Nucleus accumbens (tissue), 56 donors: ENCODE data around the gene ZNF462.

Experiments
- DNase-seq, 56 donors: peaks; one replicate each; lab custom pipeline; 2025; lab: John Stamatoyannopoulos, UW

The ZNF462 gene

DNA sequence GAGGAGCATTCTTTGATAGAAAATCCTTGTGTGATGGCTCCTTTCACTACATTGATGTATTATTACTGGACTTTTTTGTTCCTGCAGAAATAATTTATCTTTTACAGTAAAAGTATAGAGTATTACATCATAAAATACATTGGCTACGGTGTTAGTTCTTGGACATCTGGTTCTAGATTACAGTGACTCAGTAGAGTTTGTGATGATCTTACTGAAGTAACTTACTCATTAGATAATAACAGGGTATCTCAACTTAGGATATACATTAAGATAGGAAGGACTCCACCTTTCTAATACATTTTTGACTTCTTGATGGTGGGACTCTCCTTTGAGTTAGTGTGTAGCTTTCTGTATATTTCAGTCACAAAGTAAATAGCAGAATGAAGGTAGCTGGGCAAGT lies 59.1 kb downstream of the ZNF462 start:
- DNase-seq, result no peak

DNA sequence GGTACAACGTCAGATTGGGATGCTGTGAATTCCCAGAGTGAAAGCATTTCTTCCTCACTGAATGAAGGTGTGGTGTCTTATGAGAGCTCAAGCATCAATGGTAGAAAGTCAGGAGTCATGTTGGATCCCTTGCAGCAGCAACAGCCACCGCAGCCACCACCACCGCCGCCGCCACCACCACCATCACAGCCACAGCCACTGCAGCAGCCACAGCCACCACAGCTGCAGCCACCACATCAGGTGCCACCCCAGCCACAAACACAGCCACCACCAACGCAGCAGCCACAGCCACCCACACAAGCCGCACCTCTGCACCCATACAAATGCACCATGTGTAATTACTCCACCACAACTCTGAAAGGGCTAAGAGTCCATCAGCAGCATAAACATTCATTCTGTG lies 62.4 kb downstream of the ZNF462 start:
- no peak for DNase-seq

DNA sequence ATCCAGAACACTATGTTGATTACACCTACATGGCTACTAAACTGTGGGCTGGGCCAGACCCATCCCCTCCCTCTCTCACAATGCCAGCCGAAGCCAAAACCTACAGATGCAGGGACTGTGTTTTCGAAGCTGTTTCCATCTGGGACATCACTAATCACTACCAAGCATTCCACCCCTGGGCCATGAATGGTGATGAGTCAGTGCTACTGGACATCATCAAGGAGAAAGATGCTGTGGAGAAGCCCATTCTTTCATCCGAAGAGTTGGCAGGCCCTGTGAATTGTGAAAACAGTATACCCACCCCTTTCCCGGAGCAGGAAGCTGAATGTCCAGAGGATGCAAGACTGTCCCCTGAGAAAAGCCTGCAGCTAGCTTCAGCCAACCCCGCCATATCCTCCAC lies 65.0 kb downstream of the ZNF462 start:
- peak in 1 of 56 donors; percentile 19 for DNase-seq

DNA sequence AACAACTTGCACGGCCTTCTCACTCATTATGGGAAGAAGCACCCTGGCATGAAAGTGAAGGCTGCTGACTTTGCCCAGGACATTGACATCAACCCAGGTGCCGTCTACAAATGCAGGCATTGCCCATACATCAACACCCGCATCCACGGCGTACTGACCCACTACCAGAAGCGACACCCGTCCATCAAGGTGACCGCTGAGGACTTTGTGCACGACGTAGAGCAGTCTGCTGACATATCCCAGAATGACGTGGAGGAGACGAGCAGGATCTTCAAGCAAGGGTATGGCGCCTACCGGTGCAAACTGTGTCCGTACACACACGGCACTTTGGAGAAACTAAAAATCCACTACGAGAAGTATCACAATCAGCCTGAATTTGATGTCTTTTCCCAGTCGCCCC lies 65.4 kb downstream of the ZNF462 start:
- no peak for DNase-seq

DNA sequence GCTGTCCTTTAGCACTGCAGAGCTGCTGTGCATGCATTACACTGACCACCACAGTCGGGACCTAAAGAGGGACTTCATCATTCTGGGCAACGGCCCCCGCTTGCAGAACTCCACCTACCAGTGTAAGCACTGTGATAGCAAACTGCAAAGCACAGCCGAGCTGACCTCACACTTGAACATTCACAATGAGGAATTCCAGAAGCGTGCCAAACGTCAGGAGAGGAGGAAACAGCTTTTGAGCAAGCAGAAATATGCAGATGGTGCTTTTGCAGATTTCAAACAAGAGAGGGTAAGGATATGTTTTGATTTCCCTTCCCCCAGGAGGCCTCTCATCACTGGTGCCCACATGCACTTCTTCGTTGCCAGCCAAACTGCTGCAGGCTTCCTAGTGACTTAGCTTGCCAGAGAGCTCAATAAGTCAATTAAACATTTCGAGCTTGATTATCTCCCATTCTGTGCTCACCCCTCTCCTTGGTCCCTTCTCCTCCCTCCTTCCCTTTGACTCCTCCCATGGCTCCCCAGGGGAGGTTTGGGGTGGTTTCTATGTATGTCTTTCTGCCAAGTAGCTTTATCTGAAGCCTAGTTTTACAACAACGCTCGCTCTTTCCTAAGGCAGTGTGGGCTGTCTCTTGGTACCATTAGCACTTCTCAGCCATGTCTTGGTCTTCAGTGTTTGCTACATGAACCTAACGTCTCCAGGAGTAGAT lies 66.7 kb downstream of the ZNF462 start:
- no peak for DNase-seq

DNA sequence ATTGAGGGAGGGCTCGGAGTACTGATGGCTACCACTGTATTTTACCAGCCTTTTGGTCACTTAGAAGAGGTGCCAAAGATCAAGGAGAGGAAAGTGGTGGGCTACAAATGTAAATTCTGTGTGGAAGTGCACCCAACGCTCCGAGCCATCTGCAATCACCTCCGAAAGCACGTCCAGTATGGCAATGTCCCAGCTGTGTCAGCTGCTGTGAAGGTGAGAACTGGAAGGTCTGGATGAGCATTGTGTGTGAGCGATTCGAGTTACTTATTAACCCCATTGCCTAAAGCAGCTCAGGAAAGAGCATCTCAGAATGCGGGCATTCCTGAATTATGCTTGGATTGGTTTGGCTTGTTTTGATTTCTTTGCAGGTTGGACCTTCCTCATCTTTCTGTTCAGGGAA lies 67.5 kb downstream of the ZNF462 start:
- no peak for DNase-seq

DNA sequence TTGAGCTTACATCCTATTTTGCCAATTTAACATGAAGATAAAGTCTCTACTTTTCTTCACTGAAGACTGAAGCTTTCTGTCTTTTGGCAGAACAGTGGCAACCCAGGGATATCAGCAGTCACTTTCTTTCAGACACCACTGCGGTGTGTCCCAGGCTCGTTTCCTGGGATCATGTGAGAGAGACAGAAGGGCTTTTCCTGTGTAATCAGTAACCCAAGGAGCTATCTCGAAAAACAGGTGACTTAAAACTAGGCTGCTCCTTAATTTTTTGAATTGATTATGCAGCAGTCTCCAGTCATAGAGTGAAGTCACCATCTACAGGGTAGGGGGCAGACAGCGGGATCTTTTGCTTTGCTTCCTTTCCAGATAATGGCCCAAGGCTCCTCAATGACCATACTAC lies 68.5 kb downstream of the ZNF462 start:
- no peak for DNase-seq

DNA sequence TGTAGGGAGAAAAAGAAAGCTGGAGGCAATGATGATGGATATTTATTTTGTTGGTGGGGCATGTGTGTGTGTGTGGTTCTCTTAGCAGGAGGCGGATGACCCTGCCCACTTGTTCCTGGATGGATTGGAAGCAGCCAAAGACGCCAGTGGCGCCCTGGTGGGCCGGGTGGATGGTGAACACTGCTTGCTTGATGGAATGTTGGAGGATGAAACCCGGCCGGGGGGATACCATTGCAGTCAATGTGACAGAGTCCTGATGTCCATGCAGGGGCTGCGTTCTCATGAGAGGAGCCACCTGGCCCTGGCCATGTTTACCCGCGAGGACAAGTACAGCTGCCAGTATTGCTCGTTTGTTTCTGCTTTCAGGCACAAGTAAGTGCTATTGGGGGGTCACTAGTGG lies 69.2 kb downstream of the ZNF462 start:
- DNase-seq, result no peak

DNA sequence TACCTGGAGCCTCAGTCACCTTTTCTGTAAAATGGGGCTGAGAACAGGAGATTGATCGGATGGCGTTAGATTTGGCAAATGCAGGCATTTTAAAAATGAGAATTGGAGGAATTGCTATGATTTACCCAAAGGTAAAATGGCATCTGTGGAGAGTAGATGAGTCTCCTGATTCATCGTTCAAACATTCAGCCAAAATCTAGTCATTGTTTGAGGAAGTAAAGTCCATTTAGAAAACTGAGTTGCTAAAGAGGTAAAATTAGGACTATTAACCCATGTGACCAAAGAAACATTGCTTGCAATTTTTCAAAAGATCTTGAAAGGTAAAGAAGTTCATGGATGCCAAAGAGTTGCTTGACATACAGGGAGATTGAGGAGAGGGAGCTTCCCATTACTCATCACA lies 69.7 kb downstream of the ZNF462 start:
- DNase-seq, result no peak

DNA sequence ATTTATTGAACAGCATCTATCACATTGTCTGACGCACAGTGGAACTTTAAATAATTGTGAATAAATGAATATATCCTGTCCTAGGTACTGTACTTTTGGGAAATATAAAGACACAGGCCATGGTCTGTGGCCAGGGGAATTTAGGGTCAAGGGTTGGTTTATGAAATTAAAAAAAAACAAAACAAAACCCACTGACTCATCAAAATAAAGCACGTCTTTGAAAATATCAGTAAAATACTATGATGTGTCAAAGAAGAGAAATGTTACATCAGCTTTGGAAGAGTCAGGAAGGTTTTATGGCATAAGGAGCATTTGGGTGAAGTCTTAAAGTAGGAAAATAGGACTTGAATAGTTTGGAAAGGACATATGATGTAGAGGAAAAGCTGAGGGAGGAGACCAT lies 70.5 kb downstream of the ZNF462 start:
- DNase-seq, result no peak

DNA sequence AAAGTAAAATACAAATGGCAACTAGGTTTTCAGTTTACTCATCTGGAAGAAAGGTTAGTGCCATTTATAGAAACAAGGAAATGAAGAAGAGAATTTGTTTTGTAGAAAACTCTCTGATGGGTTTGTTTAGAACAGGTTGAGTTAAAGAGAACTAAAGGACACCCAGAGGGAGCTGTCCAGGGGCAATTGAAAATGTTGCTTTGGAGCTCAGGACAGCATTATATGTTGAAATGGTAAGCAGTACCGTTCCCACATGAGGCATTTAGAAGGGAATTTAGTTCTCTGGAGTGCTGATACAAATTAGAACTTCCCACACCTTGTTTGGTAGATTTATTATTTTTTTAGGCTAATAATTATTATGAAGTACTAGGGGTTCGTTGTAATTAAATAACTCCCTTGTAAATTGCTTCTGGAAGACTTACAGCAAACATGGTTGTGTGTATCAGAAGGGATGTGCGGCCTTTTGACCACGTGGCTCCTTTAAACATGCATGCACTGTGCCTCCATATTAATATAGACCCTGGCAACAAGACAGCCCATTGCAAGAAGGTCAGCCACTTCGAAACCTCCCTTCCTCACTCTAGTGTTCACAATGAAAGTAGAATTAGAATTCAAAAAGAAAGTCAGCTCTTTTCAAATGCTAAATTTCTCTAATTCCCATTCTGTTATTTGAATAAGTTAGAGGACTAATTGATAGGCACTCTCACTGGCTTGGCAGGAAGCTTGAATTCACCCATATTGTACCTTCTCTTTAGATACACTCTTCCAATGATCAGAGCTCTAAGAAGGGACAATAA lies 71.7 kb downstream of the ZNF462 start:
- no peak for DNase-seq

DNA sequence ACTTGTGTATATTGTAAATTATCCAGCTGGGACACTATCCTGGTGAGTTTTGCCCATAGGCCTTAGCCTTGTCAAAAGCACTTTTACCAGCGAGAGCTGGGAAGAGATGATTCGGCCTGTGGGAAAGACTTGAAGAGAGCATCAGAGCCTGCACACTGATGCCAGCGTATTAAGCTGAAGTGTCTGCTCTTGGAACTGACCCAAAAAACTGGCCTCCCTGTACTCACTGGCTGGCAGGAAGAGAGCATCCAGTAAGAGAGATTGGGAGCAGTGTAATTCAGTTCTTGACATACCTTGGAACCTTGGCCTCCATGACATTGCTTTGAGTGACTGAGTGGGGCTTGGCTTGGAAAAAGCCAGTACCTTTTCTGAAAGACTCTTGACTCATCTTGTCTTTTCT lies 73.7 kb downstream of the ZNF462 start:
- DNase-seq, result peak in 1 of 56 donors; percentile 22

DNA sequence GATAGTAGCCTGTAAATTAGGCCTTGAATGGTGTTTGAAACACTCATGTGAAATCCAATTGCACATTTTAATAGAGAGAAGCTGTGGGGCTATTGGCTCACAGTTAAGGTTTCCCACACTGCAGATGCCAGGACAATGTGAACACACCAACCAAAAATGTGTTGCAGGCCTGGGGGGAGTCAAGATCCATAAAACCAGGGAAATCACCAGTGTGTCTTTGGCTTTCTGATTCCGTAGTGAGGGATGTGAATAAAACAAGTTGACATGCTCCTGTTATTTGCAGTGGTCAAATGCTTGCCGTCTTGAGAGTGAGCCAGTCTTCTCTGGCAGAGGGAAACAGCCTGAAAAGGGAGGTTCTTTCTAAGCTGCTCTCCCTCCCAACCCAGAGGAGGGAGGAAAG lies 79.0 kb downstream of the ZNF462 start:
- no peak for DNase-seq

DNA sequence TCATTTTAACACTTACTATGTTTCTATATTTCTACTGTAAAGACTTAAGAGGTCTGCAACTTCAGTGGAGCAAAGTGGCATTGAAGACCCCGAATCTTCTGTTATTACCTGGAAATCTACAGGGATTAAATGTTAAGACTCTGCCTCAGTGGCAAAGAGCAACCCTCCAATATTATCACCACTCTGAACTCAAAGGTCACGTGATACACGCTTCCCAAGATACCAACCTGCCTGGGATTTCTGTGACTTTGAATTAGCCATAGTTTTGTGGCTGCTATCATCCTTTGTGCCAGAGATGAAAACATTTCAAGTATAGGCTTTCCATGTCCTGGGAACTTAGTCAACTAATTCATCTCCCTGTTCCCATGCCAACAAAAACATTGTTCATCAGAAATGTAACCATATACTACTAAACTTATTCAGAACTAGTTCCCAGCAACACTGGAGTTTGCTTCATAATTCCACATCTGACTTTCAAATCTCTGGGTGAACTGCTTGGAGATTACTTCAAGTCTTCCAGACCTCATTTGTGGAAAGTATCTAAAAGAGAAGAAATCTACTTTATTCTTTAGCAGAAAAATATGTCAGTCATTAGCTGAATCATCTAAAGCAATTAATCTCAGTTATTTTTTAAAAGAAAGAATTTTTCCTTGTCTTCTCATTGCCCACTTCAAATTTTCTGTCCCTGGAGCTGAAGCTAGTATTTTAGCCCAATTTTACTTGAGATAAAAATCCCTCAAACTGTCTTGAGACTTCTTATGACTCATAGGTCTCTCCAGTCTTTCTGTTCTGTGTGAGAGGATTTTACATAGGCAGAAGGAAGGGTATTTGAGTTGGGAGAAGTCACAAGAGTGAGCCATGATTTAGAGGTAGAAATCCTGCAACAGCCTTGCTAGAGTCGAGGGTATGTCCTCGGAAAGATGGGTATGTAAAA lies 83.0 kb downstream of the ZNF462 start:
- no peak for DNase-seq

DNA sequence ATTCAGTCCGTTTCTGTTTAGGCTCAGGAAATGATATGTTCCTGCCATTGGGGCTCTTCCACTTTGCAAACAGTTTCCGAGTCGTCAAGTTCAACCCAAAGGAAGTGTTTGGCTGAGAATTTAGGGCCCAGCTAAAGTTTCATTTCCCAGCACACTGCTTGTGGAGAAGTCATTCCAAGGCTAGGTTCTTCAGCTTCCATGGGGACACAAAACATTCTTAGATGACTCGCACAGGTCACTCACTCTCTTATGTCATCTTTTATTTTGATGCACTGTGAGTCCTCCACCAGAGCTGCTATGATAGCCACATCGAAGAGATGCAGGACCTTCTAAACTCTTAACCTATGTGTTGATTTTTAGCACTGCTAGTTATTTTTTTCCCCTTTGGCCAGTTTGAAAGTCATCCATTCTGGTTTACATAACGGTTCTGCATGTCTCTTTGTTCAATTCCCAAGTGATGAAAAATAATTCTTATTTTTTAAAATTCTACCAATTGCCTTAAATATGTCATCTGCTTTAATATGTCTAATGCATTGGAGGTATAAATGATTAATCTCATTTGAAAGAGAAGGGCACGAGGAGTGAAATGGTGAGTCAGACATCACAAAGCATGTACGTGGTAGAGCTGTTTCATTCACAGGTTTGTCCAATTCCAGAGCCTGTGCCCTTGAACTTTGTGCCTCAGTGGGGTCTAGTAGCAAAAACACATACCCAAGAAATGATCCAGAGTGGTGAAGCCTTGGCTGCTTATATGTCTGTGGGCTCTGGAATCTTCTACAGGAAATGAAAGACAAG lies 84.3 kb downstream of the ZNF462 start:
- DNase-seq, result no peak

DNA sequence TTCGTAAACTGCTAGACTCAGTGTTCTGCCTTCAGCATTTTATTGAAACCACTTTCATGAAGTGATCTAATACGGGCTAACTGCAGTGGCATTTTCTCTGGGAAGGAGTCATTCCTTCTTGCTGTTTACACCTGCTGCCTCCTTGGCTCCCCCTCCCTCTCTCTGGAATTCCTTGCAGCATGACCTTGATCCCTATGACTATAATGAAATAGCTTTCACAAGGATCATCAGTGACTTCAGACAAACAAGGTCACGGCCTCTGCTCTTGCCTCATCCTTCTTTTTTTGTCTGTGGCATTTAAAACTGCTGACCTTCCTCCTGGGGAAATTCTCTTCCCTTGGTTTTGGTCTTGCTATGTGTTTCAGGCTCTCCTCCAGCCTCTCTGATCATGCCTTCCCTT lies 90.2 kb downstream of the ZNF462 start:
- no peak for DNase-seq

DNA sequence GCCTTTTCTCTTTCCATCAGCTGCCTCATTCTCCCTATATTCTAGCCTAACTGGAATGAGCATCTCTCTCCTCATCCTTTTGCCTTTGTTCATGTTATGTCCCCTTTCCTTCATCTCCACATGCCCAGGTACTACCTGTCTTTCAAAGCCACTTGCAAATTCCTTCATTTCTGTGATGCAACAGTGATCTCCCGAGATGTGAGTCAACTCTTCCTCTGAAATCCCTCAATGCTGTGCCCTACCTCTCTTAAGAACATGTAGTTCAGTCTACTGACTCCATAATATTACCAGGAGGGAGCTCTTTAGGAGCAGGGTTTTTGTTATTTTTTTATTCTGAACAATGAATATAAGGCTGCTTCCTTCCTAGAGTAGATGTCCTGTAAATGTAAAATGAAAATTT lies 91.6 kb downstream of the ZNF462 start:
- no peak for DNase-seq

DNA sequence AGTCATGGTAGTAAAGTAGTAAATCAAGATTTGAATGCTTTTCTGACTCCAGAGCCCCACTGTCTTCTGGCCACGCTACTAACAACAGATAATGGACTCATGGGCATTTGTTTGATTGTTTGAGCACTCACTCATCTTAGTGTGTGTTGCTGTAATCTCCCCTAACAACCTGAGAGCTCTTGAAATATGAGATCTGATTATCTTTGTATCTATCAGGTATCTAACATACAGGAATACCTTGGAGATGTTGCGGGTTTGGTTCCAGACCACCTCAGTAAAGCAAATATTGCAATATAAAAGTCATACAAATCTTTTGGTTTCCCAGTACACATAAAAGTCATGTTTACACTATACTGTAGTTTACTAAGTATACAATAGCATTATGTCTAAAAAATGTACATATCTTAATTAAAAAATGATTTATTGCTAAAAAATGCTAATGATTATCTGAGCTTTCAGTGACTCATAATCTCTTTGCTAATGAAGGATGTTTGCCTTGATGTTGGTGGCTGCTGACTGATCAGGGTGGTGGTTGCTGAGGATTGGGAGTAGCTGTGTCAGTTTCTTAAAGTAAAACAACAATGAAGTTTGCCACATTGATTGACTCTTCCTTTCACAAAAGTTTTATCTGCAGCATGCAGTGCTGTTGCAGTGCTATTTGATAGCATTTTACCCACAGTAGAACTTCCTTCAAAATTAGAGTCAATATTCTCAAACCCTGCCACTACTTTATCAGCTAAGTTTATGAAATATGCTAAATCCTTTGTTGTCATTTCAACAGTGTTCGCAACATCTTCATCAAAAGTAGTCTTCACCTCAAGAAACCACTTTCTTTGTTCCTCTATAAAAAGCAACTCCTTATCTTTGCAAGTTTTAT lies 92.2 kb downstream of the ZNF462 start:
- no peak for DNase-seq

DNA sequence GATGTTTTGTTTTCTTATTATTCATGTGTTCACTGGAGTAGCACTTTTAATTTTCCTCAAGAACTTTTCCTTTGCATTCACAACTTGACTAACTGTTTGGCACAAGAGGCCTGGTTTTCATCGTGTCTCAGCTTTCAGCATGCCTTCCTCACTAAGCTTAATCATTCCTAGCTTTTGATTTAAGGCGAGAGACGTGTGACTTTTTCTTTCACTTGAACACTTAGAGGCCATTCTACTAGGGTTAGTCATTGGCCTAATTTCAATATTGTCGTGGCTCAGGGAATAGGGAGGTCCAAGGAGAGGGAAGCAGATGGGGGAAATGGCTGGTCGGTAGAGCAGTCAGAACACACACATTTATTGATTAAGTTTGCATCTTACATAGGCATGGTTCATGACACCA lies 94.0 kb downstream of the ZNF462 start:
- no peak for DNase-seq
